Activated CD4-positive, alpha-beta T cell treated with anti-CD3 and anti-CD28 coated beads for 36 hours (primary cell): ENCODE results near the gene FADS6. TPM values are rescaled to one million over a fixed set of nuclear protein-coding genes. Genes with fewer than 3 reads are reported as not detected.
"Not testable (repeated sequence)": the region's sequence is repeated elsewhere in the genome, so short reads cannot be mapped to it uniquely, and the experiment has no call there.

Experiments
- ATAC-seq: fragments of 200-7000 bp; cut with Tn5 transposase; one replicate; pipeline ENCODE4 v1.10.0; 2021; ENCODE audit warnings: mild to moderate bottlenecking, moderate library complexity
- CTCF ChIA-PET: fragments of 350-600 bp; sonication (Branson Sonifier 250); formaldehyde crosslinking; loops from one replicate; lab custom pipeline; 2021; ENCODE audit warnings: antibody characterized with exemption; lab: Charles Lee
- POLR2A ChIA-PET: fragments of 350-600 bp; sonication (Branson Sonifier 250); formaldehyde crosslinking; loops from one replicate; lab custom pipeline; 2021; ENCODE audit warnings: antibody characterized with exemption, inconsistent platforms; lab: Charles Lee
- DNase-seq: peaks from one replicate; pipeline ENCODE4 v3.0.0-alpha.2; 2020
- H3K27ac Mint-ChIP-seq: one replicate; pipeline ENCODE4 v1.8.0; 2021; ENCODE audit warnings: mixed read lengths
- H3K27me3 Mint-ChIP-seq: one replicate; pipeline ENCODE4 v1.8.0; 2021; ENCODE audit warnings: mixed read lengths
- H3K36me3 Mint-ChIP-seq: one replicate; pipeline ENCODE4 v1.8.0; 2021; ENCODE audit warnings: low read depth, mixed read lengths
- H3K4me1 Mint-ChIP-seq: one replicate; pipeline ENCODE4 v1.8.0; 2021; ENCODE audit warnings: mixed read lengths
- H3K4me3 Mint-ChIP-seq: one replicate; pipeline ENCODE4 v1.8.0; 2021; ENCODE audit warnings: mild to moderate bottlenecking, moderate library complexity, mixed read lengths
- H3K9me3 Mint-ChIP-seq: one replicate; pipeline ENCODE4 v1.8.0; 2021; ENCODE audit warnings: low read depth, mixed read lengths
- intact Hi-C, 2 experiments: fragments of 100-400 bp; cut with DNase I in 1 of 2; cut with micrococcal nuclease in 1 of 2; formaldehyde crosslinking; loops; one replicate each; pipeline versions ENCODE4 v1.14.2 to v1.15.1; 2022 to 2024; cut with DNase I, micrococcal nuclease
- total RNA-seq, 2 experiments: library from RNA; stranded (reverse); gene quantifications; one replicate each; pipeline ENCODE4 v1.2.3, GENCODE V29; 2021

FADS6 gene
- total RNA-seq, 2 experiments from 2014 or later: not detected

DNA sequence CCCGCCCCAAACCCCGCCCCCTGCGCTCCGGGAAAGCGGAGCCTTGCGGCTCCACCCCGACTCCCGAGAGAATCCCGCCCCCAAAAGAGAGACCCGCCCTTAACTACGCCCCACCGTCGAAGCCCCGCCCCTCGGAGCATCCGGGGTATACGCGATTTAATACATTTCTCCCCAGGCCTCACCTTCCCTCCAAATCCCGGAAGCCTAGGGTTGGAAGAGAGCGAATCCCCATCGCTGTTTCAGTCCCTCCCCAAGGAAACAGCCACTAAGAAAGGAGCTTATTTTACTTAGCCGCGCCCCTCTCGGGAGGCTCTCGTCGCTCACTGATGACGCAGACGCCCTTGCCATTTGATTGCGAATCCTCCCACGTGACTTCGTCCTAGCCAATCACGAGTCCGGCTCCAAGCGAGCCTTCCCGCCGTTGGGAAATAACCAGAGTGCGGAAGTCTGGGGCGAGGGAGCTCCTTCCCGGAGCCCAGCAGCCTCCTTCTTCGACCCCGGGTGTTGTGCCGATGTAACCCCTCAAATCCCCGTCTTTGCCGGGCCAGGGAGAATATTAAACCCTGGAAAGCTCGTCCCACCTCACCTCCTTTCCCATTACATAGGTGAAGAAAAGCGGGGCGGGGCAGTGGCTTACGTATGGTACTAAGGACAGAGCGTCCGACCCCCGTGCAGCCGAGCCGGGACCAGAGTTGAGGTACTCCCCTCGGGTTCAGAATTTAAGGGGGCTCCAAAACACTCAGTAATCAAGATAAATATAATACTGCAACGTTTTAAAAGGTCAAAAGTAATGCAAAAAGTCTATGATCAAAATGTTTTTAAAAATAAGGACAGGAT lies 20.2 kb downstream of the FADS6 start:
- Mint-ChIP-seq H3K9me3 (no peaks in the 10 kb centered on the region), H3K36me3 (no peaks in the 10 kb centered on the region), H3K27ac (peak overlapping the region; percentile 98), H3K4me3 (peak overlapping the region; percentile 88), H3K4me1 (peaks cover 22% of the 10 kb centered on the region), H3K27me3 (no peaks in the 10 kb centered on the region)
- ChIA-PET POLR2A (interaction anchor here (0.5 to 1.7 kb wide), 12 partner anchors 11 to 1688 kb away, joined by 3 to 11 read pairs (median 4); partner anchors contain the start of genes CDR2L and HID1), CTCF (interaction anchor here (0.6 to 7.6 kb wide), 19 partner anchors 11 to 501 kb away, joined by 3 to 76 read pairs (median 4); partner anchors contain the start of genes GRIN2C and SLC25A19)
- ATAC-seq: peak; percentile 97
- peak; percentile 100 for DNase-seq
- intact Hi-C loops: loop anchor here (1.0 to 5.0 kb wide), 19 partner anchors 21 to 1561 kb away; partner anchors contain the start of genes NHERF1 (in 2 of the 2), ATP5PD (in 1 of the 2), CDC42EP4 (in 1 of the 2) and CDR2L (in 1 of the 2)

DNA sequence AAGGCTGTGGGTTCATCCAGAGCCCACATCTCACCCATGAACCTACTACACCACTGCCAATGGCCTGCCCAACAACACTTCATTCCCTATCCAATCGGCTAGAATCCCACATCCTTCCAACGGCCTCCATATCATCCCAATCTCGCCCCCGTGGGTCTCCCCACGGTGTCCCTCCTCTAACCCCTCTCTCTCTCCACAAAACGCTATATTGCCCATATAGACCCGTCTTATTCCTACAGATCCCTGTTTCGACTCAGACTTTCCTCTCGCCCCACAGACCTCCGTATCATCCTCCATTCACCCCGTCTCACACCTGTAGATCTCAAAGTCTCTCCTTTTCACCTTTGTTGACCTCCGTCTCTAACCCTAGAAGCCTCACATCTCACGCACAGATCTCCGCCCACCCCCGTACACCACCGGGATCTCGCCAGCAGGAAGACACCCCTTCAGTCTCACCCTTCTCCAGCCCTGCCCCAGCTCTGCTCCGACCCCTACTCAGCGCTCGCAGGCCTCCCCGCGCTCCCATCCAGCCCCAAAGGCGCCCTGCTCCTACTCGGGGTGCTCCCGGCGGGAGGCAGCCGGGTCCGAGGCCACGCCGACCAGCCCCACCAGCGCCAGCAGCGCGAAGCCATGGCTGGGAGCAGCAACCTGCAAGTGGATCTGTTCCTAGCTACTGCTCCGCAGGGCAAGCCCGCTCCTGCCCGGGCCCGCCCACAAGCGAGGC lies 21.0 kb downstream of the FADS6 start, which contains the start of gene FDXR:
FDXR (minus strand) TSS at position 682 of the 724 bp plus-strand sequence; CDS start at position 632, 50 bp downstream.
- H3K27ac Mint-ChIP-seq: peak within 1 kb of the TSS; percentile 98
- ATAC-seq (peak; percentile 4), DNase-seq (no peak)
- H3K9me3 Mint-ChIP-seq: no peaks in the 10 kb centered on the region
- H3K36me3 Mint-ChIP-seq: no peaks in the 10 kb centered on the region
- H3K4me1 Mint-ChIP-seq: peaks cover 22% of the 10 kb centered on the region
- H3K4me3 Mint-ChIP-seq: peak within 1 kb of the TSS; percentile 88
- ChIA-PET POLR2A (interaction anchor here (0.5 to 1.7 kb wide), 10 partner anchors 11 to 242 kb away, joined by 3 to 11 read pairs (median 4); partner anchors contain the start of genes CDR2L and HID1), CTCF (interaction anchor here (0.6 to 7.6 kb wide), 24 partner anchors 8 to 533 kb away, joined by 3 to 76 read pairs (median 4); partner anchors contain the start of genes GRIN2C and SLC25A19)
- intact Hi-C loops: loop anchor here (1.0 to 5.0 kb wide), 19 partner anchors 20 to 1560 kb away; partner anchors contain the start of genes NHERF1 (in 2 of the 2), ATP5PD (in 1 of the 2), CDC42EP4 (in 1 of the 2) and CDR2L (in 1 of the 2)
- H3K27me3 Mint-ChIP-seq: no peaks in the 10 kb centered on the region

DNA sequence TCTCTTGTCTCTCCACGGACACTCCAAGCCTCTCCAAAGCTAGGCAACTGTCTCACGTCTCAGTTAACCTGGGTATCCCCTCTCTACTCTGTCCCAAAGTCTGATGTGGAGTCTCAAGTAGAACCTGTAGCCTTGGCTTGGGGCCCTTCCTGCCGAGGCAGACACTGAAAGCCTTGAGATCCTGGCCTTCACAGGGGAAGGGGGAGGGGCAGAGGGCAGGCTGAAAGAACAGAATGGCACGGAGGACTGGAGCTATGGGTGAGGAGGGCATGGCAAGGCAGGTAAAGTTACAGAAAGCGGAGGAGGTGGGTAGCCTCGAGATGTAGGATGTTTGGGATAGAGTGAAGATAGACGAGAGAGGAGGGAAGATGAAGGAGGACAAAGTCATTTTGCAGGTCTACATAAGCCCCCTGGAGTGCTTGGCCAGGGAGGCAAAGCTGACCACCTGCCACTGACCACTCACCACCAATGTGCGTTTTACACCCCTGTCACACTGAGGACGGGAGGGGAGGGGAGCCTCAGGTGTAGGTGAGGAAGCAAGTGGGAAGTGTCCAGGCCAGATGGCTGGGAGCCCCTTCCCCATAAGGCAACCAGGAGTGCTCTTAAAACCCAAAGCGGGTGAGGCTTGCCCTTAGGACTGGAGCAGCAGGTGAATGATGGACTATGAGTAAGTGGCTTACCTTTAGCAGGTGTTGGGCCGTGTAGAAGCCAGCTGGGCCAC lies 21.9 kb downstream of the FADS6 start:
- ATAC-seq (no peak), DNase-seq (no peak)
- ChIA-PET POLR2A (no interaction called here), CTCF (interaction anchor here (0.6 to 7.6 kb wide), 7 partner anchors 9 to 534 kb away, joined by 3 to 76 read pairs (median 4); partner anchors contain the start of gene GRIN2C)
- H3K27me3 Mint-ChIP-seq: no peaks in the 10 kb centered on the region
- H3K27ac Mint-ChIP-seq: no peak overlapping the region
- H3K4me1 Mint-ChIP-seq: peaks cover 22% of the 10 kb centered on the region
- intact Hi-C loops: loop anchor here in 1 of 2 experiments (2.0 to 5.0 kb wide), 6 partner anchors 163 to 1559 kb away; partner anchors contain the start of genes CDC42EP4, LLGL2, RPL38 and UNK
- no peaks in the 10 kb centered on the region for H3K36me3 Mint-ChIP-seq
- H3K9me3 Mint-ChIP-seq: no peaks in the 10 kb centered on the region
- peak overlapping the region; percentile 88 for H3K4me3 Mint-ChIP-seq

DNA sequence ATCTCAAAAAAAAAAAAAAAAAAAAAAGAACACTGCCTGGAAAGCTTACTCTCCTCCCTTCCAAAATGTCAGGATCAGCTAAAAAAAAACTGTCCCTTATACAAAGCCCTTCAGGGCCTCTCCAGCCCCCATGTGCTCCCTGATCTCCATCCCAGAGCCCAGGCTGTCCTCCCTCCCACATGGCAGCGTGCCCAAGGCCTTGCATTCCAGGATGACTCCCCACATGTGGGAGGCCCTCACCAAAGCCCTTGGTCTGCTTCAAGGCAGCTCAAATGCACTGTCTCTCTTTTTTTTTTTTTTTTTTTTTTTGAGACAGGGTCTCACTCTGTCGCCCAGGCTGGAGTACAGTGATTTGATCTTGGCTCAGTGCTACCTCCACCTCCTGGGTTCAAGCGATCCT lies 22.9 kb downstream of the FADS6 start:
- ChIA-PET CTCF (interaction anchor here (0.9 to 7.6 kb wide), 2 partner anchors 8 to 129 kb away, joined by 3 to 76 read pairs; partner anchors contain the start of gene GRIN2C), POLR2A (no interaction called here)
- Mint-ChIP-seq H3K27me3 (no peaks in the 10 kb centered on the region), H3K9me3 (no peaks in the 10 kb centered on the region), H3K27ac (no peak overlapping the region), H3K36me3 (no peaks in the 10 kb centered on the region), H3K4me1 (peaks cover 22% of the 10 kb centered on the region), H3K4me3 (no peak overlapping the region)
- DNase-seq (no peak), ATAC-seq (no peak)
- intact Hi-C loops: loop anchor here in 1 of 2 experiments (5.0 kb wide), 3 partner anchors 668 to 1558 kb away; partner anchors contain the start of genes CDC42EP4, RPL38 and UNK

DNA sequence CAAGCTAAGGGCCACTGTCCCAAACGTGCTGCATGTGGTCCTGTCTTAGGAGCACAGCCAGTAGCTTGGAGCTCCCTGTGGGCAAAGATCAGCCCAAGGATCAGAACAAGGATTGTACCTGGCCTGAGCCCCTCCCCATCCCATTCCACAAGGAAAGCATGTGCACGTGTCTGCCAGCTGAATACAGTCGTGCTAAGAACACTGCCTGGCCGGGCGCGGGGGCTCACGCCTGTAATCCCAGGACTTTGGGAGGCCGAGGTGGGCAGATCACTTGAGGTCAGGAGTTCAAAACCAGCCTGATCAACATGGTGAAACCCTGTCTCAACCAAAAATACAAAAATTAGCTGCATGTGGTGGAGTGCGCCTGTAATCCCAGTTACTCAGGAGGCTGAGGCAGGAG lies 23.4 kb downstream of the FADS6 start:
- POLR2A ChIA-PET, H3K36me3 Mint-ChIP-seq, H3K27me3 Mint-ChIP-seq, ATAC-seq, H3K27ac Mint-ChIP-seq, DNase-seq, H3K9me3 Mint-ChIP-seq, H3K4me3 Mint-ChIP-seq: not testable (repeated sequence)
- CTCF ChIA-PET: interaction anchor here (0.9 kb wide), 1 partner anchor 129 kb away, joined by 3 read pairs; no protein-coding TSS in a partner anchor
- intact Hi-C loops: loop anchor here in 1 of 2 experiments (5.0 kb wide), 3 partner anchors 668 to 1558 kb away; partner anchors contain the start of genes CDC42EP4, RPL38 and UNK
- peaks cover 18% of the 10 kb centered on the region for H3K4me1 Mint-ChIP-seq

DNA sequence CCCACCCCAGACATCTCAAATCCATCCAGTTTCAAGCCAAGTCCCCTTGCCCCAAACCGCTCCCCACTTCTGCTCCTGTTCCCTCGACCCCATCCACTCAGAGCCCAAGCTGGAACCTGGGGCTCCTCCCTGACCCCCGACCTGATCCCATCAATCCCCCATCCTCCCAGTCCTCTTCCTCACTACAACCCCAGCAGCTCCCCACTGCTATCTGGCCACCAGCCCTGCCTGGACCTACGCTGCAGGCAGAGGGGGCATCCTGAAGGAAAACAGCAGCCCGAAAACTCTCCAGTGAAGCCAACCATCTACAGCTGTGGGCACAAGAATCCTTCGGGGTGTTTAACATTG lies 24.6 kb downstream of the FADS6 start:
- DNase-seq (no peak), ATAC-seq (no peak)
- Mint-ChIP-seq H3K9me3 (no peaks in the 10 kb centered on the region), H3K4me3 (no peak overlapping the region), H3K4me1 (peaks cover 14% of the 10 kb centered on the region), H3K36me3 (no peaks in the 10 kb centered on the region), H3K27ac (no peak overlapping the region), H3K27me3 (no peaks in the 10 kb centered on the region)
- POLR2A ChIA-PET: no interaction called here
- intact Hi-C loops: no loop called here
- CTCF ChIA-PET: interaction anchor here (0.8 to 1.0 kb wide), 2 partner anchors 38 to 102 kb away, joined by 3 read pairs; no protein-coding TSS in a partner anchor

DNA sequence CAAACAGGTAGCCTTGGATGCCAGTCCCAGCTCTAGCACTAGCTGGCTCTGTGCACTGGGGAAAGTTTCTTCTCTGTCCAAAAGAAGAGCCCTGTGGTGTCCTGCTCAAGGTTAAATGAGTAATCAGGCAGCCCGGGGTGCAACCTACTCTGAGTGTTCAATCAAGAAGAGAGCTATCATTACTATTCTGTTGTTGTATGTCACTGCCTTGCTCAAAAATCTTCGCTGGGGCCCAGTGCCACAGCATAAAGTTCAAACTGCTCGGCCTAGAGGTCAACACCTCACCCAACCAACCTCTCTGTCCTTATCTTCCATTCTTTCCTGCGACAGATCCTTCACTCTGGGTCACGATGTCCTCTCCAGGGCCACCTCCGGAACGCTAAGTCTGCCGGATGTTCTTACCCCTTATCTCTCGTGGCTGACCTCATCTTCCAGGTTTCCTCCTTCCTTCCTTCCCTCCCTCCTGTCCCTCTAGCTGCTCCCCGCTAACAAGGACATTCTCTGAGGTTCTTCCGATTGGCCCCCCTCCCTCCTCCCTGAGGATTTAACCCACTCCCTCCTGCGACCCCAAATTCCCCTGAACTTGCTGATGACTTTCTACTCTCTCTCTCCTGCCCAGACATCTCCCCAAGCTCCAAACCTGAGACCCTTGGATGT lies 25.1 kb downstream of the FADS6 start:
- POLR2A ChIA-PET: no interaction called here

DNA sequence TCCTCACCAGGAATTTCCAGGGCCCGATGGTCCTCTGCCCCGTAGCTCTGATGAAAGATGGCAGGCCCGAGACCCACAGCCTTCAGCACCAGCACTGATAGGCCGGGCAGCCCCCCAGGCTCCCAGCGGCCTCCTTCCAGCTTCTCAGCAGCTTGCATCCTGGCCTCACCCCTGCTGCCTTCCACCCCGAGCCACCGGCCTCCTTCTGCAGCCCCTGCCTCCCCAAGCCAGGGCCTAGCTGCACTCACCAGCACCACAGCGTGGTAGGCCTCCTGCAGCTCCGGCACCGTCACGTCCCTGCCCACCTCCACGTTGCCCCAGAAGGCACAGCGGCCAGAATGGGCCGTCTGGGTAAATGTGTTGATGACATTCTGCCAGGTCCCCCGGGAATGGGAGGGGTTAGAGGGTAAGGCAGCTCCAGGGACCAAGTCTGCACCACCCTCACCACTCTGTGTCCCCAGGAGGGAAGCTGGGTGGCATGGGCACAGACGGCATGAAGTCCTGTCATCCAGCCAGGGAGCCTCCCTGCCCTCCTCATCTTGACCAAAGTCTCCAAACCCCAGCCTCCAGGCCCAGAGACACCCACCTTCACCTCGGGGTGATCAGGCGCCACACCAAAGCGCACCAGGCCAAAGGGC lies 27.1 kb downstream of the FADS6 start:
- Mint-ChIP-seq H3K4me3 (no peak overlapping the region), H3K27ac (no peak overlapping the region), H3K36me3 (no peaks in the 10 kb centered on the region), H3K27me3 (peaks cover 6% of the 10 kb centered on the region), H3K4me1 (peaks cover 6% of the 10 kb centered on the region), H3K9me3 (no peaks in the 10 kb centered on the region)
- intact Hi-C loops: no loop called here
- ATAC-seq (no peak), DNase-seq (no peak)
- POLR2A ChIA-PET: no interaction called here
- CTCF ChIA-PET: interaction anchor here (0.8 to 8.4 kb wide), 11 partner anchors 10 to 225 kb away, joined by 3 to 114 read pairs (median 6); no protein-coding TSS in a partner anchor

More for the DNA sequence above, 25.1 kb downstream of the FADS6 start:
- DNase-seq (no peak), ATAC-seq (no peak)
- CTCF ChIA-PET: interaction anchor here (0.8 to 8.4 kb wide), 4 partner anchors 39 to 110 kb away, joined by 3 to 114 read pairs (median 3); no protein-coding TSS in a partner anchor
- intact Hi-C loops: no loop called here
- no peaks in the 10 kb centered on the region for H3K36me3 Mint-ChIP-seq
- no peaks in the 10 kb centered on the region for H3K27me3 Mint-ChIP-seq
- peaks cover 12% of the 10 kb centered on the region for H3K4me1 Mint-ChIP-seq
- H3K9me3 Mint-ChIP-seq: no peaks in the 10 kb centered on the region
- no peak overlapping the region for H3K27ac Mint-ChIP-seq
- no peak overlapping the region for H3K4me3 Mint-ChIP-seq

DNA sequence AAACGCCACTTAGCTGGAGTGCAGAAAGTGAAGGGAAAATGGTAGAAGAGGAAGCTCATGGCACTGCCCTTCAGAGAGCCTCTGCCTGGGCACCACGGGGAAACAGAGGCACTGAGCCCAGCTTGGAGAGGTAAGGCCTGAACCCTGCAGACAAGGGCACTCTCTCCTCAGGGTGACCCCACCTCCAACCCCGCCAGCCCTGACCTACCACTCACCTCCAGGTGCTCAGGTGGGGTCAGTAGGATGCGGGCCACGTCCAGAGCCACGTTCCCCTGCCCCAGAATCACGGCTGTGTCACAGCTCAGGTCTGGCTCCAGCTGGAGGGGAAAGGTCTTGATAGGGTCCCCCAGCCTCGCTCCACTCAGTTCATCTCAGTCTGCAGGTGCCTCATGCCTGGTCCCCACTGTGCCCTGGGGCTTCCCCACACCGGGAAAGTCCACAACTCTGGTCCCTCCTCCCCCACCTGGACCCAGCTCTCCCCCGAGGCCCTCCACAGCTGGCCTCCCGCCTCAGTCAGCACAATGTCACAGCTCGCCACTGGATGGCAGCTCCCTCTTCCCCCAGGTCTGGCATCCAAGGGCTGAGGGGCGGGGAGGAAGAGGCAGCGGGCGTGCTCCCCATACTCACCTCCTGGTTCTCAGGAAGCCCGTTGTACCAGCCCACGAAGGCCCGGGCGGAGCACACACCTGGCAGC lies 27.8 kb downstream of the FADS6 start:
- DNase-seq (no peak), ATAC-seq (no peak)
- peaks cover 8% of the 10 kb centered on the region for H3K4me1 Mint-ChIP-seq
- POLR2A ChIA-PET: interaction anchor here (0.6 kb wide), 1 partner anchor 665 kb away, joined by 3 read pairs; no protein-coding TSS in a partner anchor
- intact Hi-C loops: loop anchor here in 1 of 2 experiments (1.0 kb wide), 1 partner anchor 208 kb away; no protein-coding TSS in a partner anchor
- H3K27me3 Mint-ChIP-seq: peaks cover 8% of the 10 kb centered on the region
- H3K4me3 Mint-ChIP-seq: no peak overlapping the region
- CTCF ChIA-PET: interaction anchor here (0.6 to 8.4 kb wide), 21 partner anchors 8 to 225 kb away, joined by 3 to 114 read pairs (median 4); partner anchors contain the start of gene FDXR
- H3K36me3 Mint-ChIP-seq: no peaks in the 10 kb centered on the region
- no peak overlapping the region for H3K27ac Mint-ChIP-seq
- no peaks in the 10 kb centered on the region for H3K9me3 Mint-ChIP-seq
